ENCODE data around the gene SCYGR1.
"Not testable (repeated sequence)": the region's sequence is repeated elsewhere in the genome, so short reads cannot be mapped to it uniquely, and the experiment has no call there.

SCYGR1 gene

GRCh38 chr2:227387583-227387982 lies at the start of gene SCYGR1:
TSS of gene SCYGR1 (minus strand) at chr2:227387949. CDS start at chr2:227387949, 0 bp downstream.
- H3K4me3 ChIP-seq (replicated peaks; ENCODE audit: low read depth, low read length); H3K36me3 ChIP-seq (ENCODE audit: control insufficient read depth, insufficient read depth, low read length); H3K27me3 ChIP-seq (replicated peaks; ENCODE audit: control insufficient read depth, insufficient read depth, low read length): not testable (repeated sequence)
- DNase-seq (ENCODE audit: extremely low read depth, insufficient read length): peak; percentile 49

GRCh38 chr2:227436436-227437174 lies 48.9 kb upstream of the SCYGR1 start:
- Histone ChIP-seq H3K36me3 (ENCODE audit: control insufficient read depth, insufficient read depth, low read length) (no peaks in the 10 kb centered on the region), H3K4me3 (replicated peaks; ENCODE audit: low read depth, low read length) (no peak overlapping the region), H3K27me3 (replicated peaks; ENCODE audit: control insufficient read depth, insufficient read depth, low read length) (no peaks in the 10 kb centered on the region)
- DNase-seq (ENCODE audit: extremely low read depth, insufficient read length): no peak
- TF ChIP-seq CTCF (IDR thresholded peaks at IDR 0.05; ENCODE audit: insufficient read depth, low read length, poor library complexity, severe bottlenecking): no peak

- DNase-seq (ENCODE audit: extremely low read depth, insufficient read length): no peak
These were observed 45.4 kb upstream of the SCYGR1 start for GRCh38 chr2:227433171-227433570.

GRCh38 chr2:227430639-227431038 lies 42.9 kb upstream of the SCYGR1 start:
- Histone ChIP-seq H3K27me3 (replicated peaks; ENCODE audit: control insufficient read depth, insufficient read depth, low read length) (no peaks in the 10 kb centered on the region), H3K4me3 (replicated peaks; ENCODE audit: low read depth, low read length) (no peak overlapping the region), H3K36me3 (ENCODE audit: control insufficient read depth, insufficient read depth, low read length) (no peaks in the 10 kb centered on the region)
- DNase-seq (ENCODE audit: extremely low read depth, insufficient read length): no peak
- TF ChIP-seq CTCF (IDR thresholded peaks at IDR 0.05; ENCODE audit: insufficient read depth, low read length, poor library complexity, severe bottlenecking): no peak

More at GRCh38 chr2:227433171-227433570, 45.4 kb upstream of the SCYGR1 start:
- no peak for TF ChIP-seq CTCF (IDR thresholded peaks at IDR 0.05; ENCODE audit: insufficient read depth, low read length, poor library complexity, severe bottlenecking)
- Histone ChIP-seq H3K4me3 (replicated peaks; ENCODE audit: low read depth, low read length) (no peak overlapping the region), H3K27me3 (replicated peaks; ENCODE audit: control insufficient read depth, insufficient read depth, low read length) (no peaks in the 10 kb centered on the region), H3K36me3 (ENCODE audit: control insufficient read depth, insufficient read depth, low read length) (no peaks in the 10 kb centered on the region)

- H3K27me3 ChIP-seq (replicated peaks; ENCODE audit: control insufficient read depth, insufficient read depth, low read length): no peaks in the 10 kb centered on the region
- DNase-seq (ENCODE audit: extremely low read depth, insufficient read length): no peak
- H3K36me3 ChIP-seq (ENCODE audit: control insufficient read depth, insufficient read depth, low read length): no peaks in the 10 kb centered on the region
- no peak for TF ChIP-seq CTCF (IDR thresholded peaks at IDR 0.05; ENCODE audit: insufficient read depth, low read length, poor library complexity, severe bottlenecking)
- H3K4me3 ChIP-seq (replicated peaks; ENCODE audit: low read depth, low read length): no peak overlapping the region
These were observed 41.1 kb upstream of the SCYGR1 start for GRCh38 chr2:227428731-227429285.

GRCh38 chr2:227423656-227424499 lies 36.1 kb upstream of the SCYGR1 start:
- Histone ChIP-seq H3K36me3 (ENCODE audit: control insufficient read depth, insufficient read depth, low read length) (no peaks in the 10 kb centered on the region), H3K27me3 (replicated peaks; ENCODE audit: control insufficient read depth, insufficient read depth, low read length) (no peaks in the 10 kb centered on the region), H3K4me3 (replicated peaks; ENCODE audit: low read depth, low read length) (no peak overlapping the region)
- DNase-seq (ENCODE audit: extremely low read depth, insufficient read length): no peak
- TF ChIP-seq CTCF (IDR thresholded peaks at IDR 0.05; ENCODE audit: insufficient read depth, low read length, poor library complexity, severe bottlenecking): no peak

Measured in GM06990 (cell line).